Kidney (tissue), 14 donors: ENCODE data around the gene DMRTB1. TPM values are rescaled to one million over a fixed set of nuclear protein-coding genes. Genes with fewer than 3 reads are reported as not detected.
A peak's percentile ranks its signal among the peaks of the same experiment; 100 is the strongest.

Experiments used
- DNase-seq, 5 donors: peaks; one replicate each; pipeline ENCODE4 v3.0.0-alpha.2; 2013 to 2020
- FAIRE-seq: peaks from 2 replicates; lab custom pipeline; 2012; peaks lifted over from hg19 to GRCh38; lab: Jason Lieb, UNC
- H3K27ac ChIP-seq, 2 donors: one replicate each; pipeline ENCODE4 v1.7.0; 2013; ENCODE audit warnings: low read depth in 2 of 2, low read length in 2 of 2, inconsistent platforms in 1 of 2
- H3K27me3 ChIP-seq: one replicate; pipeline ENCODE4 v1.7.1; 2013; ENCODE audit warnings: low read length, inconsistent platforms; ENCODE audit not compliant: control insufficient read depth, insufficient read depth
- H3K36me3 ChIP-seq, 3 donors: one replicate each; pipeline versions ENCODE4 v1.7.0 to v1.7.1; 2013; ENCODE audit warnings: low read length in 3 of 3, control low read depth in 1 of 3, inconsistent platforms in 1 of 3; ENCODE audit not compliant: insufficient read depth in 3 of 3, control insufficient read depth in 2 of 3
- H3K4me1 ChIP-seq, 3 donors: one replicate each; pipeline versions ENCODE4 v1.7.0 to v1.7.1; 2013; ENCODE audit warnings: low read length in 3 of 3, inconsistent platforms in 1 of 3, low read depth in 1 of 3; ENCODE audit not compliant: control insufficient read depth in 2 of 3, insufficient read depth in 2 of 3
- H3K4me3 ChIP-seq, 3 donors: one replicate each; pipeline versions ENCODE4 v1.7.0 to v1.8.1; 2013; ENCODE audit warnings: low read length in 3 of 3, control low read depth in 1 of 3, inconsistent platforms in 1 of 3
- H3K9ac ChIP-seq, 3 donors: one replicate each; pipeline versions ENCODE4 v1.7.0 to v1.7.1; 2013; ENCODE audit warnings: low read length in 3 of 3, control low read depth in 1 of 3, inconsistent platforms in 1 of 3
- H3K9me3 ChIP-seq, 3 donors: one replicate each; pipeline versions ENCODE4 v1.7.0 to v1.7.1; 2013; ENCODE audit warnings: low read length in 3 of 3, control low read depth in 1 of 3, inconsistent platforms in 1 of 3; ENCODE audit not compliant: control insufficient read depth in 2 of 3, insufficient read depth in 1 of 3
- CTCF ChIP-seq: IDR thresholded peaks from 3 replicates; pipeline ENCODE4 v1.5.1; 2012; ENCODE audit warnings: mild to moderate bottlenecking, moderate library complexity, borderline replicate concordance; ENCODE audit not compliant: insufficient read depth; ENCODE audit errors: extremely low read depth
- intact Hi-C: fragments of 100-400 bp; cut with DNase I; formaldehyde crosslinking; loops from one replicate; pipeline ENCODE4 v1.11.1; 2022
- polyA plus RNA-seq: library from polyadenylated mRNA; stranded (reverse); fragments of 350-450 nt; fragmentation: Illumina TruSeq; extraction: RNeasy Lipid Tissue Mini Kit (QIAGEN cat#74804); gene quantifications from one replicate; pipeline ENCODE4 v1.2.3, GENCODE V29; 2014; ENCODE audit warnings: low read depth, low replicate concordance; ENCODE audit not compliant: insufficient read depth
- total RNA-seq: library from RNA; stranded (reverse); fragmentation: NEBNext Ultra II Directional; extraction: Animal tissue kit (Norgen Biotek cat#: 25700); gene quantifications from one replicate; pipeline ENCODE4 v1.2.1, GENCODE V29; 2021
- donor health status: control.
- donor health status: control.
- donor health status: control.
- donor health status: control.
- donor health status: control.
- donor health status: DM: yes; HTN: yes; CAD: no.
- donor health status: Normal renal cell carcinoma (clear cell type).

DMRTB1 gene
- total and polyA plus RNA-seq, 2 donors from 2014 or later, result not detected

- no peak for FAIRE-seq
- Histone ChIP-seq H3K4me1 (peaks cover 0 to 6% (median 0%) of the 10 kb centered on the region in 3 donors), H3K27me3 (no peaks in the 10 kb centered on the region), H3K4me3 (no peak overlapping the region), H3K36me3 (peaks cover 0 to 2% (median 0%) of the 10 kb centered on the region in 3 donors), H3K9me3 (no peaks in the 10 kb centered on the region), H3K27ac (no peak overlapping the region), H3K9ac (no peak overlapping the region)
- no peak for TF ChIP-seq CTCF
- intact Hi-C loops, result no loop called here
- DNase-seq, result no peak
Observed at GRCh38 chr1:53511323-53511932, 52.2 kb downstream of the DMRTB1 start.

GRCh38 chr1:53511933-53512806 lies 53.0 kb downstream of the DMRTB1 start:
- DNase-seq (peak in 3 of 5 donors; percentile 68 to 78 (median 69)), FAIRE-seq (no peak)
- Histone ChIP-seq H3K36me3 (peaks cover 0 to 2% (median 0%) of the 10 kb centered on the region in 3 donors), H3K27me3 (no peaks in the 10 kb centered on the region), H3K4me3 (no peak overlapping the region), H3K4me1 (peaks cover 0 to 6% (median 0%) of the 10 kb centered on the region in 3 donors), H3K9me3 (no peaks in the 10 kb centered on the region), H3K27ac (no peak overlapping the region), H3K9ac (no peak overlapping the region)
- intact Hi-C loops, result no loop called here
- TF ChIP-seq CTCF, result no peak

GRCh38 chr1:53512807-53513755 lies 53.9 kb downstream of the DMRTB1 start:
- H3K9ac ChIP-seq, result no peak overlapping the region
- peak in 3 of 5 donors; percentile 45 to 62 (median 60) for DNase-seq
- H3K9me3 ChIP-seq, result no peaks in the 10 kb centered on the region
- peaks cover 0 to 2% (median 0%) of the 10 kb centered on the region in 3 donors for H3K36me3 ChIP-seq
- FAIRE-seq, result no peak
- no peak for TF ChIP-seq CTCF
- no peaks in the 10 kb centered on the region for H3K27me3 ChIP-seq
- no peak overlapping the region for H3K27ac ChIP-seq
- H3K4me1 ChIP-seq, result peaks cover 0 to 6% (median 0%) of the 10 kb centered on the region in 3 donors
- intact Hi-C loops, result no loop called here
- H3K4me3 ChIP-seq, result no peak overlapping the region
